ENCODE data around the gene MESP2. TPM values are rescaled to one million over a fixed set of nuclear protein-coding genes. Genes with fewer than 3 reads are reported as not detected.

The MESP2 gene
- total RNA-seq, 1 experiment from 2014 or later, result 1.1 TPM

GRCh38 chr15:89813381-89814111, 37.4 kb downstream of the MESP2 start:
- TSS peak; percentile 63 for BruUV-seq (replicated peaks)
- POLR2A ChIA-PET, result interaction anchor here (0.7 kb wide), 1 partner anchor 420 kb away, joined by 3 read pairs; the partner anchor contains the start of gene CIB1
- DNase-seq (ENCODE audit: low read depth, low spot score) (no peak), ATAC-seq (peak; percentile 33)
- CTCF ChIA-PET, result interaction anchor here (0.6 to 0.9 kb wide), 2 partner anchors 15 to 38 kb away, joined by 3 to 12 read pairs; no protein-coding TSS in a partner anchor
- H3K27me3 ChIP-seq (ENCODE audit: control insufficient read depth, insufficient read depth, low read length), result no peaks in the 10 kb centered on the region
- in situ Hi-C loops (cut with HindIII; ENCODE audit: low pct_unique_long_range_greater_than_20kb, low sequenced_read_pairs) (no loop called here), intact Hi-C loops (cut with micrococcal nuclease; ENCODE audit: unreplicated experiment) (no loop called here)
- H3K4me3 ChIP-seq (ENCODE audit: low read depth in 2 of 2, low read length in 2 of 2), result peak overlapping the region; percentile 61 to 80
- no peaks in the 10 kb centered on the region for H3K36me3 ChIP-seq (ENCODE audit: control insufficient read depth, insufficient read depth, low read length)
- H3K9me3 ChIP-seq (ENCODE audit: control insufficient read depth, insufficient read depth, low read depth, low read length), result no peaks in the 10 kb centered on the region
- H3K4me1 ChIP-seq (ENCODE audit: control insufficient read depth, insufficient read depth, low read length), result peaks cover 49% of the 10 kb centered on the region
- peak overlapping the region; percentile 82 for H3K27ac ChIP-seq (ENCODE audit: low read length)
- TF ChIP-seq TCF7L2 (IDR thresholded peaks at IDR 0.05; ENCODE audit: low read depth, low read length) (no peak), CTCF (IDR thresholded peaks at IDR 0.05) (no peak), POLR2AphosphoS5 (IDR thresholded peaks at IDR 0.05; ENCODE audit: low read depth, low read length) (no peak; the same call in 1 of the 2 replicates), SIN3A (IDR thresholded peaks at IDR 0.05; ENCODE audit: borderline replicate concordance, insufficient read depth, low read depth, low read length) (no peak), REST (IDR thresholded peaks at IDR 0.05; ENCODE audit: insufficient read depth in 1 of 2, low read depth in 2 of 2, low read length in 1 of 2) (no peak)

- peak overlapping the region; percentile 82 for H3K27ac ChIP-seq (ENCODE audit: low read length)
- POLR2A ChIA-PET, result no interaction called here
- TF ChIP-seq SIN3A (IDR thresholded peaks at IDR 0.05; ENCODE audit: borderline replicate concordance, insufficient read depth, low read depth, low read length) (no peak), REST (IDR thresholded peaks at IDR 0.05; ENCODE audit: insufficient read depth in 1 of 2, low read depth in 2 of 2, low read length in 1 of 2) (no peak), POLR2AphosphoS5 (IDR thresholded peaks at IDR 0.05; ENCODE audit: low read depth, low read length) (no peak), TCF7L2 (IDR thresholded peaks at IDR 0.05; ENCODE audit: low read depth, low read length) (no peak), CTCF (IDR thresholded peaks at IDR 0.05) (no peak)
These were observed 38.1 kb downstream of the MESP2 start for GRCh38 chr15:89814112-89814742.

More at GRCh38 chr15:89814112-89814742, 38.1 kb downstream of the MESP2 start:
- no TSS peak for BruUV-seq (replicated peaks)
- intact Hi-C loops (cut with micrococcal nuclease; ENCODE audit: unreplicated experiment), result no loop called here
- H3K4me3 ChIP-seq (ENCODE audit: low read depth in 2 of 2, low read length in 2 of 2), result peak overlapping the region; percentile 61 to 80
- no peaks in the 10 kb centered on the region for H3K36me3 ChIP-seq (ENCODE audit: control insufficient read depth, insufficient read depth, low read length)
- in situ Hi-C loops (cut with HindIII; ENCODE audit: low pct_unique_long_range_greater_than_20kb, low sequenced_read_pairs), result no loop called here
- DNase-seq (ENCODE audit: low read depth, low spot score) (no peak), ATAC-seq (peak; percentile 50)
- H3K9me3 ChIP-seq (ENCODE audit: control insufficient read depth, insufficient read depth, low read depth, low read length), result no peaks in the 10 kb centered on the region
- peaks cover 42% of the 10 kb centered on the region for H3K4me1 ChIP-seq (ENCODE audit: control insufficient read depth, insufficient read depth, low read length)
- H3K27me3 ChIP-seq (ENCODE audit: control insufficient read depth, insufficient read depth, low read length), result no peaks in the 10 kb centered on the region
- CTCF ChIA-PET, result interaction anchor here (0.9 kb wide), 1 partner anchor 39 kb away, joined by 12 read pairs; no protein-coding TSS in a partner anchor
